Muscle of leg (tissue), 11 donors: ENCODE results near the gene GRM3. TPM values are rescaled to one million over a fixed set of nuclear protein-coding genes. Genes with fewer than 3 reads are reported as not detected.

Source experiments
- DNase-seq: peaks from one replicate; pipeline ENCODE4 v3.0.0; 2013
- H3K27ac ChIP-seq: one replicate; pipeline ENCODE4 v1.5.1; 2013; ENCODE audit warnings: mild to moderate bottlenecking, low read length, control low read depth
- H3K27me3 ChIP-seq: one replicate; pipeline ENCODE4 v1.6.1; 2013; ENCODE audit warnings: low read length; ENCODE audit not compliant: control insufficient read depth, insufficient read depth
- H3K36me3 ChIP-seq: one replicate; pipeline ENCODE4 v1.6.1; 2013; ENCODE audit warnings: low read length; ENCODE audit not compliant: control insufficient read depth, insufficient read depth
- H3K4me1 ChIP-seq: one replicate; pipeline ENCODE4 v1.6.1; 2013; ENCODE audit warnings: low read length; ENCODE audit not compliant: control insufficient read depth, insufficient read depth
- H3K4me3 ChIP-seq: one replicate; pipeline ENCODE4 v1.5.1; 2013; ENCODE audit warnings: low read length, control low read depth
- H3K9me3 ChIP-seq: replicated peaks from 2 replicates; pipeline ENCODE4 v1.6.1; 2013; ENCODE audit warnings: low read depth, low read length; ENCODE audit not compliant: control insufficient read depth
- WGBS: methylation state at CpG from one replicate; pipeline ENCODE4 v1.1.5; 2013; ENCODE audit warnings: missing lambda C conversion rate; ENCODE audit not compliant: insufficient coverage; 5-methylcytosine and 5-hydroxymethylcytosine counted together
- polyA plus RNA-seq, 8 donors: library from polyadenylated mRNA; unstranded; fragments of 120-200 nt; gene quantifications; one replicate each; pipeline versions ENCODE4 v1.2.1 to v1.2.3, GENCODE V29; 2013; ENCODE audit warnings: inconsistent platforms in 1 of 8, low replicate concordance in 1 of 8; ENCODE audit not compliant: insufficient read length in 8 of 8, insufficient read depth in 1 of 8
- total RNA-seq: library from RNA; stranded (reverse); fragments of 120-200 nt; gene quantifications from one replicate; pipeline ENCODE4 v1.2.4, GENCODE V29; 2013

GRM3 gene
- total and polyA plus RNA-seq, 9 donors: 0.04 to 0.20 (median 0.12) TPM

GRCh38 chr7:86876146-86876545 is 232.4 kb downstream of the GRM3 start:
- Histone ChIP-seq H3K4me1 (no peaks in the 10 kb centered on the region), H3K27me3 (no peaks in the 10 kb centered on the region), H3K36me3 (no peaks in the 10 kb centered on the region), H3K9me3 (no peaks in the 10 kb centered on the region), H3K4me3 (no peak overlapping the region), H3K27ac (no peak overlapping the region)
- no peak for DNase-seq

DNA sequence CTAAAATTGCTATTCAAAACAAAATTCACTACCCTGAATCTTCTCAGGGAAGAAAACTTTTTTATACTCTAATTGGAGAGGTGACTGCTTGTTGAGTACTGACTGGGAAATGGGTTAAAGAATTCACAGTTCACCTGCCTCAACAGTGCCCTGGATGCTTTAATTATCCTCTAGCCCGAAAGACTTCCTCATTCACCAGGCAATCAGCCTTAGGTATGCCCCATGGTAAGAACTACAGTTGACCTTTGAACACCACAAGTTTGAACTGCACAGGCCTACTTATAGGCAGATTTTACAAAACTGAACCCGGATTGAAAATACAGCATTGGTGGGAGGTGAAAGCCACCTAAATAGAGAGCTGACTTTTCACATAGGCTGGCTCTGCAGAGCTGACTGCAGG is 240.4 kb downstream of the GRM3 start:
- Histone ChIP-seq H3K9me3 (no peaks in the 10 kb centered on the region), H3K27ac (no peak overlapping the region), H3K27me3 (no peaks in the 10 kb centered on the region), H3K4me3 (no peak overlapping the region), H3K4me1 (no peaks in the 10 kb centered on the region), H3K36me3 (no peaks in the 10 kb centered on the region)
- DNase-seq: no peak
- WGBS: 100% methylated on average over 1 of the region's 2 CpGs

DNA sequence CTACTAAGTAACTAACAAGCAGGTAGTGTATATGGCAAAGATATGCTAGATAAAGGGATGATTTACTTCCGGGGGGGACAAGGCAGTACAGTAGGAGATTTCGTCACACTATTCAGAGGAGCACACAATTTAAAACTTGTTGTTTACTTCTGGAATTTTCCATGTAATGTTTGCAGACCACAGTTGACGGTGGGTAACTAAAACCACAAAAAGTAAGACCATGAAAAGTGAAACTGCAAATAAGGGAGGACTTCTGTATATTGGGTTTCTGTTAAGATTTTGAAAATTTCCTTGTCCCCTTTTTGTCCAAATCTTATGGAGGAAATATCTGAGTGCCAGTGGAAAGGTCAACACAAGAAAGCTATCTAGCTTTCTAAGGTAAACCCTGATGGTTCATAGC is 245.8 kb downstream of the GRM3 start:
- Histone ChIP-seq H3K36me3 (no peaks in the 10 kb centered on the region), H3K4me3 (no peak overlapping the region), H3K27ac (no peak overlapping the region), H3K4me1 (no peaks in the 10 kb centered on the region), H3K9me3 (no peaks in the 10 kb centered on the region), H3K27me3 (no peaks in the 10 kb centered on the region)
- no peak for DNase-seq
- 100% methylated on average over 2 of the region's 3 CpGs for WGBS

DNA sequence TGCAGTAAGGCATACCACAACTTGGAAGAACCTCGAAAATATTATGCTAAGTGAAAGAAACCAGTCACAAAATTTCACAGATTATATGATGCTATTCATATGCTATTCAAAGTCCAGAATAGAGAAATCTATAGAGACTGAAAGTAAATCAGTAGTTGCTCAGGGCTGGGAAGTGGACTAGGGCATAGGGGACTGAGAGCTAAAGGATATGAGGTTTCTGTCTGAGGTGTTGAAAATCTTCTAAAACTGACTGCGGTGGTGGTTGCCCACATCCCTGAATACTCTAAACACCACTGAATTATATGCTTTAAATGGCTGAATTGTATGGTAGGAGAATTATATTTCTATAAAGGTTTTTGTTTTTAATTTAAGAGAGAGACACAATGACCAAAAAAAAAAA is 254.5 kb downstream of the GRM3 start:
- no peaks in the 10 kb centered on the region for H3K27me3 ChIP-seq
- H3K36me3 ChIP-seq: no peaks in the 10 kb centered on the region
- no peaks in the 10 kb centered on the region for H3K4me1 ChIP-seq
- H3K4me3 ChIP-seq: no peak overlapping the region
- H3K27ac ChIP-seq: no peak overlapping the region
- H3K9me3 ChIP-seq: no peaks in the 10 kb centered on the region
- DNase-seq: no peak
- WGBS: no CpG with 5 or more reads among the region's 2 CpGs

GRCh38 chr7:86900886-86901285 is 257.2 kb downstream of the GRM3 start:
- no peak for DNase-seq
- H3K27me3 ChIP-seq: no peaks in the 10 kb centered on the region
- H3K4me3 ChIP-seq: no peak overlapping the region
- H3K9me3 ChIP-seq: no peaks in the 10 kb centered on the region
- no peaks in the 10 kb centered on the region for H3K4me1 ChIP-seq
- H3K27ac ChIP-seq: no peak overlapping the region
- H3K36me3 ChIP-seq: no peaks in the 10 kb centered on the region

DNA sequence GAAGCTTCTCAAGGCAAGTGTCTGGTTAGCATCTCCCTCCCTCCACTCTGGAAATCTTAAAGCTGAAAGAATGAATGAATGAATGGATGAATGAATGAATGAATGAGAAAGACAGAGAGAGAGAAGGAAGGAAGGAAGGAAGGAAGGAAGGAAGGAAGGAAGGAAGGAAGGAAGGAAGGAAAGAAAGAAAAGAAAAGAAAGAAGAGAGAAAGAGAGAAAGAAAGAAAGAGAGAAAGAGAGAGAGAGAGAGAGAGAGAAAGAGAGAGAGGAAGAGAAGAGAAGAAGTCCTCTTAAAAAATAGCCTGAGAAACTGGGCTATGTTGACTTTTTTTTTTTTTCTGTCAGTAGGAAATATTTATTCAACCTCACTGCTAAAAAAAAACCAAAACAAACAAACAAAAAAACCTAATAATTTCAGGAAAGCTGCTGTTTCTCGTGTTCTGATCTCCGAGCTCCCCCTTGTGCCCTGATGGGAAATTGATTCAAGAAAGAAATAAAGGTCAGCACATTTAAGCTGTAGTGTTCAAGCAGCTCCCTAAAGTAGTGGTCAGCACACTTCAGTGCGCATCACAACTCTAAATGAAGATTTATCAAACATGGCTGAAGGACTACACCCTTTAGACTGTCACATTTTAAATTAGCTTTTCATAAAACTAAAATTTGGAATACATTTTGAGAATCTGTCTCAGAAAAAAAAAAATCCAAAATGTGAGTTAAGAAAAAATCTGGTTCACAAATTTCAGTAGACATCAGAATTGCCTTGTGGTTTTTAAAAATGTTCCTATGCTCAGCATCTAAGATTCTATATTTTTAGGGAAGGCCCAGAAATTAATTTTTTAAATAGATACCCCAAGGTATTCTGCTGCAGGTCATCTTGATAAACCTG is 261.5 kb downstream of the GRM3 start:
- peak; percentile 35 for DNase-seq
- Histone ChIP-seq H3K4me1 (no peaks in the 10 kb centered on the region), H3K9me3 (no peaks in the 10 kb centered on the region), H3K27ac (no peak overlapping the region), H3K4me3 (no peak overlapping the region), H3K36me3 (no peaks in the 10 kb centered on the region), H3K27me3 (no peaks in the 10 kb centered on the region)
- WGBS: no CpG with 5 or more reads among the region's 3 CpGs

- peak; percentile 42 for DNase-seq
- 20% methylated on average over 1 of the region's 1 CpG for WGBS
- H3K9me3 ChIP-seq: no peaks in the 10 kb centered on the region
- H3K36me3 ChIP-seq: no peaks in the 10 kb centered on the region
- no peaks in the 10 kb centered on the region for H3K4me1 ChIP-seq
- no peaks in the 10 kb centered on the region for H3K27me3 ChIP-seq
- H3K27ac ChIP-seq: no peak overlapping the region
- H3K4me3 ChIP-seq: no peak overlapping the region
These were observed 265.2 kb downstream of the GRM3 start for GRCh38 chr7:86908948-86909347.

GRCh38 chr7:86911659-86912058 is 267.9 kb downstream of the GRM3 start:
- Histone ChIP-seq H3K36me3 (no peaks in the 10 kb centered on the region), H3K4me1 (no peaks in the 10 kb centered on the region), H3K27ac (no peak overlapping the region), H3K4me3 (no peak overlapping the region), H3K27me3 (no peaks in the 10 kb centered on the region), H3K9me3 (no peaks in the 10 kb centered on the region)
- DNase-seq: no peak
- WGBS: no CpG with 5 or more reads among the region's 1 CpG

GRCh38 chr7:86913709-86914108 is 270.0 kb downstream of the GRM3 start:
- WGBS: no CpG with 5 or more reads among the region's 4 CpGs
- peak; percentile 38 for DNase-seq
- no peaks in the 10 kb centered on the region for H3K27me3 ChIP-seq
- no peaks in the 10 kb centered on the region for H3K9me3 ChIP-seq
- H3K27ac ChIP-seq: no peak overlapping the region
- H3K36me3 ChIP-seq: no peaks in the 10 kb centered on the region
- no peaks in the 10 kb centered on the region for H3K4me1 ChIP-seq
- no peak overlapping the region for H3K4me3 ChIP-seq
